Hepatocyte (in vitro differentiated cells): ENCODE measurements around the gene MARCO. TPM values are rescaled to one million over a fixed set of nuclear protein-coding genes. Genes with fewer than 3 reads are reported as not detected.

Source experiments
- DNase-seq: peaks from one replicate; pipeline ENCODE4 v3.0.0-alpha.2; 2016; ENCODE audit warnings: low spot score
- H2AFZ ChIP-seq: fragments of 200-600 bp; sonication (generic); 2 replicates; pipeline ENCODE4 v1.6.0; 2016; ENCODE audit warnings: antibody characterized with exemption, mild to moderate bottlenecking
- H3K27ac ChIP-seq: fragments of 200-600 bp; sonication (generic); 2 replicates; pipeline ENCODE4 v1.5.1; 2016; ENCODE audit warnings: mild to moderate bottlenecking
- H3K27me3 ChIP-seq: fragments of 200-600 bp; sonication (generic); 2 replicates; pipeline ENCODE4 v1.6.1; 2016
- H3K36me3 ChIP-seq: fragments of 200-600 bp; sonication (generic); replicated peaks from 2 replicates; pipeline ENCODE4 v1.5.1; 2016; ENCODE audit warnings: low read depth; ENCODE audit not compliant: insufficient read depth
- H3K4me1 ChIP-seq: fragments of 200-600 bp; sonication (generic); 2 replicates; pipeline ENCODE4 v1.5.1; 2016; ENCODE audit warnings: mild to moderate bottlenecking, moderate library complexity; ENCODE audit not compliant: insufficient read depth
- H3K4me2 ChIP-seq: fragments of 200-600 bp; sonication (generic); 2 replicates; pipeline ENCODE4 v1.6.0; 2016
- H3K4me3 ChIP-seq: fragments of 200-600 bp; sonication (generic); 2 replicates; pipeline ENCODE4 v1.5.1; 2016; ENCODE audit warnings: mild to moderate bottlenecking
- H3K79me2 ChIP-seq: fragments of 200-600 bp; sonication (generic); 2 replicates; pipeline ENCODE4 v1.6.0; 2017; ENCODE audit warnings: mild to moderate bottlenecking
- H3K9me2 ChIP-seq: fragments of 200-600 bp; sonication (generic); replicated peaks from 2 replicates; pipeline ENCODE4 v1.6.0; 2017; ENCODE audit warnings: mild to moderate bottlenecking; ENCODE audit not compliant: insufficient read depth
- H3K9me3 ChIP-seq: fragments of 200-600 bp; sonication (generic); 2 replicates; pipeline ENCODE4 v1.5.1; 2016; ENCODE audit warnings: low read depth, mild to moderate bottlenecking
- H4K20me1 ChIP-seq: fragments of 200-600 bp; sonication (generic); 2 replicates; pipeline ENCODE4 v1.6.0; 2016; ENCODE audit warnings: mild to moderate bottlenecking; ENCODE audit not compliant: insufficient read depth, poor library complexity, severe bottlenecking
- EZH2 ChIP-seq: fragments of 200-600 bp; sonication (generic); IDR thresholded peaks from 2 replicates; pipeline ENCODE4 v1.6.1; 2016; ENCODE audit warnings: antibody characterized with exemption, mild to moderate bottlenecking, borderline replicate concordance
- EZH2phosphoT487 ChIP-seq: fragments of 200-600 bp; sonication (generic); IDR thresholded peaks from one replicate; pipeline ENCODE4 v1.6.1; 2018; ENCODE audit warnings: antibody characterized with exemption, mild to moderate bottlenecking, low read depth, moderate library complexity; ENCODE audit not compliant: unreplicated experiment, severe bottlenecking
- WGBS: methylation state at CpG from one replicate; pipeline ENCODE4 v1.1.6; 2016; ENCODE audit warnings: low lambda C conversion rate; ENCODE audit errors: missing lambda C conversion rate; 5-methylcytosine and 5-hydroxymethylcytosine counted together
- polyA plus RNA-seq: library from polyadenylated mRNA; unstranded; fragments of >200 nt; fragmentation: Nextera tagmentation; extraction: Ambion mirVana; gene quantifications from 2 replicates; pipeline ENCODE4 v1.2.1, GENCODE V29; 2016
- total RNA-seq: library from RNA; depleted of rRNA; stranded (reverse); fragments of >200 nt; gene quantifications from 2 replicates; pipeline ENCODE4 v1.2.3, GENCODE V29; 2014
- TF ChIP-seq, protein P1 (sequence below): fragments of 200-600 bp; sonication (generic); IDR thresholded peaks from 2 replicates; pipeline ENCODE4 v1.5.1; 2016; ENCODE audit warnings: antibody characterized with exemption, mild to moderate bottlenecking; ENCODE audit not compliant: poor library complexity

MARCO gene
- total and polyA plus RNA-seq, 2 experiments from 2014 or later = 0.10 TPM; not detected in 1

DNA sequence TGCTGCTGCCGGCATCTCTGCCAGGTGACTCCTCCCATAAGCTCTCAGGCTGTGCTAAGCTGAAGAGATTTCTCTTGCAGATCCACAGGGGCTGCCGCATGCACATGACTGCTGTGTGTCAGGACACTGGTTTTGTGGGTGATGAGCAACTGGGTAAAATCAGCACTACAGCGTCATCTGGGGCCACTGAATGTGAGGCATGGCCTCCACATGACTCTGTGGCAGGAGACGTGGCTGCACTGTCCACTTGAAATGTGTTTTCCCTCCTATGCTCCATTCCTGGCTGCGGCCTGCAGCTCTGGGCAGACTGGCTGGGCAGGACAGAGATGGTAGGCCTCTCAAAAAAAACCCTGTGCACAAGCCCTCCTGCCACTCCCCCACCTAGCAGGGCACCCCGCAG, 63.6 kb downstream of the MARCO start:
- Histone ChIP-seq H3K9me2 (no peaks in the 10 kb centered on the region), H4K20me1 (no peaks in the 10 kb centered on the region), H3K79me2 (no peaks in the 10 kb centered on the region), H2AFZ (no peak overlapping the region), H3K4me3 (no peak overlapping the region), H3K27me3 (peaks cover 20% of the 10 kb centered on the region), H3K4me1 (no peaks in the 10 kb centered on the region), H3K4me2 (no peak overlapping the region), H3K27ac (no peak overlapping the region), H3K36me3 (no peaks in the 10 kb centered on the region), H3K9me3 (no peaks in the 10 kb centered on the region)
- 87% methylated on average over 6 of the region's 6 CpGs for WGBS
- no peak for DNase-seq
- TF ChIP-seq EZH2phosphoT487 (no peak), EZH2 (no peak)
- TF ChIP-seq, protein P1, sequence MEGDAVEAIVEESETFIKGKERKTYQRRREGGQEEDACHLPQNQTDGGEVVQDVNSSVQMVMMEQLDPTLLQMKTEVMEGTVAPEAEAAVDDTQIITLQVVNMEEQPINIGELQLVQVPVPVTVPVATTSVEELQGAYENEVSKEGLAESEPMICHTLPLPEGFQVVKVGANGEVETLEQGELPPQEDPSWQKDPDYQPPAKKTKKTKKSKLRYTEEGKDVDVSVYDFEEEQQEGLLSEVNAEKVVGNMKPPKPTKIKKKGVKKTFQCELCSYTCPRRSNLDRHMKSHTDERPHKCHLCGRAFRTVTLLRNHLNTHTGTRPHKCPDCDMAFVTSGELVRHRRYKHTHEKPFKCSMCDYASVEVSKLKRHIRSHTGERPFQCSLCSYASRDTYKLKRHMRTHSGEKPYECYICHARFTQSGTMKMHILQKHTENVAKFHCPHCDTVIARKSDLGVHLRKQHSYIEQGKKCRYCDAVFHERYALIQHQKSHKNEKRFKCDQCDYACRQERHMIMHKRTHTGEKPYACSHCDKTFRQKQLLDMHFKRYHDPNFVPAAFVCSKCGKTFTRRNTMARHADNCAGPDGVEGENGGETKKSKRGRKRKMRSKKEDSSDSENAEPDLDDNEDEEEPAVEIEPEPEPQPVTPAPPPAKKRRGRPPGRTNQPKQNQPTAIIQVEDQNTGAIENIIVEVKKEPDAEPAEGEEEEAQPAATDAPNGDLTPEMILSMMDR = no peak

- Histone ChIP-seq H4K20me1 (no peaks in the 10 kb centered on the region), H3K4me3 (no peak overlapping the region), H3K4me1 (no peaks in the 10 kb centered on the region), H3K9me2 (no peaks in the 10 kb centered on the region), H3K4me2 (no peak overlapping the region), H2AFZ (no peak overlapping the region), H3K9me3 (no peaks in the 10 kb centered on the region), H3K36me3 (no peaks in the 10 kb centered on the region), H3K79me2 (no peaks in the 10 kb centered on the region), H3K27ac (no peak overlapping the region), H3K27me3 (peaks cover 27% of the 10 kb centered on the region)
- no peak for DNase-seq
- 89% methylated on average over 7 of the region's 7 CpGs for WGBS
- TF ChIP-seq, protein P1 = no peak
- no peak for TF ChIP-seq EZH2
- no peak for TF ChIP-seq EZH2phosphoT487
Measured at GRCh38 chr2:119006441-119006840, 64.4 kb downstream of the MARCO start.

DNA sequence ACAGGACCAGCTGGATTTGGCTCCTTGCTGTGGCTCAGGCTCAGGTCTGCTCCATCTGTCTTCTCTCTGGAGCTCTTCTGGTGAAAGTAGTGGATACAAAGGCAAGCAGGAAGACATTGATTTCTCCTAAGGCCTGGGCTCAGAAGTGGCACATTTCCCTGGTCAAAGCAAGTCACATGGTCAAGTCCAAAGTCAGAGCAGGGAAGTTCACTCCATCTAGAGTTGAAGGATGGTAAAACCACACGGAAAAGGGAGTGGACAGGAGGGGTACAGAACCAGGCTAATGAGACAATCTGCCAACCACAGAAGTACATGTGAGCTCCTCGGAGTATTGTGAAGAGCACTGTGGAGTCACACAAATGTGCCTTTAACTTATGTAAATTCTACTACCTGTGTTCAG, 66.1 kb downstream of the MARCO start:
- no peak for TF ChIP-seq EZH2phosphoT487
- TF ChIP-seq EZH2 = no peak
- TF ChIP-seq, protein P1 = no peak
- WGBS = 73% methylated on average over 2 of the region's 2 CpGs
- peaks cover 33% of the 10 kb centered on the region for H3K27me3 ChIP-seq

DNA sequence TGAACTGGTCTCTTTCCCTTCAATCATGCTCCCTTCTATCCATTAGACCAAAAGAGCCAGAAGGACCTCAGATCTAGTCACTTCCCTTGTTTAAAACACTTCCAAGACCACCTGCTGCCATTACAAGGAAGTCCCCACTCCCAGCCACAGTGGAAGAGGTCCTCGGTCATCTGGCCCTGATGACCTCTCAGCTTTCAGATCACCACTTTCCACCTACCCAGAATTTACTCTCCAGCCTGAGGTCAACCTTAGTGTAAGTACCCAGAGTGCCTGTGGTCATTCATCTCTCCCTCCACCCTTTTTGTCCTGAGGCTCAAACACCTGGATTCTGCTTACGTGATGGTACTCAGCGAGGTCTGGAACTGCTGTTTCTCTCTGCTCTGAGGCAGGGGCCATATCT, 67.1 kb downstream of the MARCO start:
- DNase-seq = no peak
- no peaks in the 10 kb centered on the region for H3K36me3 ChIP-seq
- H3K9me3 ChIP-seq = no peaks in the 10 kb centered on the region
- H4K20me1 ChIP-seq = no peaks in the 10 kb centered on the region
- no peak overlapping the region for H3K4me2 ChIP-seq
- no peak overlapping the region for H3K27ac ChIP-seq
- WGBS = 83% methylated on average over 3 of the region's 3 CpGs
- H3K4me3 ChIP-seq = no peak overlapping the region
- no peak overlapping the region for H2AFZ ChIP-seq
- TF ChIP-seq, protein P1 = no peak
- no peak for TF ChIP-seq EZH2
- TF ChIP-seq EZH2phosphoT487 = no peak
- H3K9me2 ChIP-seq = no peaks in the 10 kb centered on the region
- H3K4me1 ChIP-seq = no peaks in the 10 kb centered on the region
- H3K79me2 ChIP-seq = no peaks in the 10 kb centered on the region
- H3K27me3 ChIP-seq = peaks cover 33% of the 10 kb centered on the region

More for the DNA sequence above, 66.1 kb downstream of the MARCO start:
- Histone ChIP-seq H3K4me3 (no peak overlapping the region), H3K79me2 (no peaks in the 10 kb centered on the region), H3K9me2 (no peaks in the 10 kb centered on the region), H2AFZ (no peak overlapping the region), H3K27ac (no peak overlapping the region), H3K9me3 (no peaks in the 10 kb centered on the region), H3K36me3 (no peaks in the 10 kb centered on the region), H4K20me1 (no peaks in the 10 kb centered on the region), H3K4me2 (no peak overlapping the region), H3K4me1 (no peaks in the 10 kb centered on the region)
- DNase-seq = no peak
